IPS-18c (cell line): ENCODE results near the gene KANSL1L.
"Not testable (repeated sequence)": the region's sequence is repeated elsewhere in the genome, so short reads cannot be mapped to it uniquely, and the experiment has no call there.

Experiments used
- H3K4me3 ChIP-seq: 2 replicates; pipeline ENCODE4 v1.7.0; 2013; ENCODE audit warnings: low read depth, mild to moderate bottlenecking, low read length, moderate library complexity; ENCODE audit not compliant: insufficient read depth
- H3K9me3 ChIP-seq: one replicate; pipeline ENCODE4 v1.6.1; 2013; ENCODE audit warnings: mild to moderate bottlenecking, low read length, moderate library complexity; ENCODE audit not compliant: control insufficient read depth, insufficient read depth

The KANSL1L gene

GRCh38 chr2:210181606-210182088 lies 10.4 kb upstream of the KANSL1L start:
- H3K4me3 ChIP-seq, H3K9me3 ChIP-seq: not testable (repeated sequence)

DNA sequence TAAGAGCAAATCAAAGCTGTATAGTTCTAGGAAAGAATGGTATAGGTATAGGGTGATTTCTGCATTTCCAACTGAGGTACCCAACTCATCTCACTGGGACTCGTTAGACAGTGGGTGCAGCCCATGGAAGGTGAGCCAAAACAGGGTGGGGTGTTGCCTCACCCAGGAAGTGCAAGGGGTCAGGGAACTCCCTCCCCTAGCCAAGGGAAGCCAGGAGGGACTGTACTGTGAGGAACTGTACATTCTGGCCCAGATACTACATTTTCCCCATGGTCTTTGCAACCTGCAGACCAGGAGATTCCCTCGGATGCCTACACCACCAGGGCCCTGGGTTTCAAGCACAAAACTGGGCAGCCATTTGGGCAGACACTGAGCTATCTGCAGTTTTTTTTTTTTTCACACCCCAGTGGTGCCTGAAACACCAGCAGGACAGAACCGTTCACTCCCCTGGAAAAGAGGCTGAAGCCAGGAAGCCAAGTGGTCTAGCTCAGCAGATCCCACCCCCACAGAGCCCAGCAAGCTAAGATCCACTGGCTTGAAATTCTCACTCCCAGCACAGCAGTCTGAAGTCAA lies 9.9 kb upstream of the KANSL1L start:
- H3K9me3 ChIP-seq, H3K4me3 ChIP-seq: not testable (repeated sequence)

DNA sequence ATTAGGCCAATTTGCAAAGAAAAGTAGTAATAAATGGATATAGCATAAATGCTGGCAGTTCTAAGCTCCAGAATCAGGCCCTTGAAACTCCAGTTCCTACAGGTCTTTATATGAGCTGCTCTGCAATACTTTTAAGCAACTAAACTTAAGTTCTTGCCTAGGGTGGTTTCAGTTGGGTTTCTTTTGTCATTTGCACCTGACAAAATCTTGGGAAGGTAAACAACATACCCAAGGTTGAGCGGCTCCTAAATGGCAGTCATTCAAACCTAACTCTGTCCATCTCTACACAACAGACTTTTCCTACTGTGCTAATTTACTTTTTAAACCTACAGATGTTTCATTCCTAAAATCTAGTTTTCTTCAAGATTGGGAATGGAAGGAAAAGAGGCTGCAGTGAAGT lies 9.3 kb upstream of the KANSL1L start:
- H3K4me3 ChIP-seq, result no peak overlapping the region
- H3K9me3 ChIP-seq, result peaks cover 3% of the 10 kb centered on the region

DNA sequence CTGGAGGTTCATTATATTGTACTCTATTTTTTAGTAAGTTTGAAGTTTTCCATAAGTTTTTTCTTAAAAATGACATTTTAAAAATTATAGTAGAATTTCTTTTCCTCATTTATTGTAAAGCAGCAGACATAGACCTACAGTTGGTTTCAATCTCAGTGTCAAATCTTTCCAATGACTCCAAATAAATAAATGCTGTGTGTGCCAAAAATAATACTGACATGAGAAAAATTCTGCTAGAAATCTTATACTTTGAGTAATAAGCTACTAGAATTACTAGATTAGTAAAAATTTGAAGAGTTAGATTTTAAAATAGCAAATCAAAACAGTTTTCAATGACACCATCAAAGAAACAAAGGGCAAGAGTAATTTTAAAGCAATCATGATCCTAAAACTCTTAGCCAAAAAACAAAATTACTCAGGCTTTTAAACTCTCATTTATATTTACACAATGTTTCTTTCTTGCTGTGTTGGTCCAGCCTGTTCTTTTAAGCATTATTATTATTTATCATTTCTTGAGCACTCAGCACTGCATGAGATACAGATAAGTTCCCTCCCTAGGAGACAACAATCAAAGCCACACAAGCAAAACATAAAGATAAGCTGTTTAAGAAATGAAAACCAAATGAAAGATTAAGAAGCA lies 8.3 kb upstream of the KANSL1L start:
- H3K9me3 ChIP-seq, result no peaks in the 10 kb centered on the region
- no peak overlapping the region for H3K4me3 ChIP-seq

GRCh38 chr2:210177769-210178168 lies 6.6 kb upstream of the KANSL1L start:
- no peak overlapping the region for H3K4me3 ChIP-seq

DNA sequence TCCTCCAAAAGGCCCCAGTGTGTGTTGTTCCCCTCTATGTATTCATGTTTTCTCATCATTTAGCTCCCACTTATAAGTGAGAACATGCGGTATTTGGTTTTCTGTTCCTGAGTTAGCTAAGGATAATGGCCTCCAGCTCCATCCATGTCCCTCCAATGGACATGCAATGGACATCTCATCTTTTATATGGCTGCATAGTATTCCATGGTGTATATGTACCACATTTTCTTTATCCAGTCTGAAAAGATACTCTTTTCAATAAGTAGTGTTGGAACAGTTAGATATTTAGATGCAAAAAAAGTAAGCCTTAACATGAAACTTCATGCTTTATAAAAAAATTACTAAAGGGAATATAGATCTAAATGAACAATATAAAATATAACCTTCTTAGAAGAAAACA lies 5.9 kb upstream of the KANSL1L start:
- not testable (repeated sequence) for H3K4me3 ChIP-seq

More at GRCh38 chr2:210177769-210178168, 6.6 kb upstream of the KANSL1L start:
- H3K9me3 ChIP-seq, result no peaks in the 10 kb centered on the region

DNA sequence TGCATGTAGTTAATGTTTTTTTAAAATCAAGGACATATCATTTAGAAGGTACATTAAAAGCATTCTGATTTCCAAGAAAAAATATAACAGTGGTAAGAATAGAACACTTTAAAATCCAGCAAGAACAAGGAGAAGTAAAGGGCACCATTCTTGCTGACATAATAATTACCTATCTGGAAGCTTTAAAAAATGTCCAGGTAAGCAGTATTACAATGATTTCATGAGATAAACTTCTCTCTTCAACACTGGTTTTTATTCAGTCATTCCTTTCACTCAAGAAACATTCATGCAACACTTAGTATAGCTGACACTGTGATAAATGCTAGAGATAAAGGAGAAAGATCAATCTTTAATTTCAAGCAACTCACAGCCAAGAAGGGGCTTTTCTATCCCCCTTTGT lies 2.9 kb upstream of the KANSL1L start:
- Histone ChIP-seq H3K4me3 (no peak overlapping the region), H3K9me3 (no peaks in the 10 kb centered on the region)

More for the DNA sequence above, 5.9 kb upstream of the KANSL1L start:
- not testable (repeated sequence) for H3K9me3 ChIP-seq

DNA sequence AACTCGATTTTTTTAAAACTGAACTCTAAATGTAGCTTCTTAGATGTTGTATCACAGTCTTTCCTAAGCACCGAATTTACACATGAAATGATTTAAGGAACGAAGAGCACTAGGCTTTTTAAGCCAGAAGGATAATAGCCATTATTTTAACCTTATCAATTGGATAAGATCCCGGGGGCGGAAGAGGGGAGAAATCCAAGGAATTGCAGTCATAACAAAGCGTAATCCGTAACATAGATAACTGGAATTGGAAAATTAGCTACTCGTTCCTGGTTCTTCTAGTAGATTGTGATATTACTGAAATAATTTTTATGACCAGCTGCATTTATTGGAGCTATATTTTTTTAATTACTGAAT lies 988 bp upstream of the KANSL1L start:
- H3K4me3 ChIP-seq, result peak overlapping the region; percentile 68; the same call in 1 of the 2 replicates
- H3K9me3 ChIP-seq, result no peaks in the 10 kb centered on the region

- H3K9me3 ChIP-seq, result no peaks in the 10 kb centered on the region
- peak overlapping the region; percentile 91 for H3K4me3 ChIP-seq
Observed at GRCh38 chr2:210170446-210171303, 534 bp downstream of the KANSL1L start.

DNA sequence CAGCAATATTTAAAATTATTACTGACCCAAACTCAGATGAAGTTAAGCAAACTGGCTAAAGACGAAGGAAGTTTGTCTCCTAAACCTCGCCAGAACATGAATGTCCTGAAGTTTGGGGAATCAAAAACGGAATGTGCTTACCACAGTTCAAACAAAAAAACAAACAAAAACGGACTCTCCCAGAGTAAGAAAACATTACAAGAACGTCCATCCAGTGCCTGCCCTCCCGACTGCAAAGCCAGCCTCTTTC lies 1.1 kb downstream of the KANSL1L start:
- Histone ChIP-seq H3K4me3 (peak overlapping the region; percentile 91), H3K9me3 (no peaks in the 10 kb centered on the region)

DNA sequence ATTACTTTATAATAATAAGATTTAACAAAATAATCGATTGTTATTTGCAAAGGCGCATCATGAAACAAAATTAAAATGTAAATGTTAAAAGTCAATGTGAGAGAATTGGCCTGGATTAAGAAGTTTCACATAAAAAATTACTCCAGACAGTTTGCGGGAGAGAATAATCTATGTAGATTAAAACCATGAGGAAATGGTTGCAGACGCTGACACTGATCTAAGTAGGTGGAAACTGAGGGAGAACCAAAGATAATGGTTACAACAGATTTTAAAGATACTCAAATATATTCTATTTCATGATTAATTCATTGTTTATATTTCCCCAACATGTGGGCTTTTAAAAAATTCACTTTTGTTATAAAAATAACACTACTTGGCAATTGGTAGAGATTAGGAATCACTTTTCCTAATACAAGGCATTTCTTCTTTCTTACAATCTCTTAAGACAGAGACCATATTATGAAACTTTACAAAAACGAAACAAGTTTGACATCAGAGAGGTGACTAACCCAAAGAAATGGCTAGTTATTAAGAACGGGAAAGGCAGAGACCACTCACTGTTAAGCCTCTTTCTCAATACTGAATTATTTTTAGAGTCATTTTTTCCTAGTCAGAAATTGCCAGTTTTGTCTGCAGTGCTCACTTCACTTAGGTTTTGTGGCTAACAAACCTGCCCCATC lies 1.6 kb downstream of the KANSL1L start:
- H3K4me3 ChIP-seq, result peak overlapping the region; percentile 91
- H3K9me3 ChIP-seq, result no peaks in the 10 kb centered on the region

DNA sequence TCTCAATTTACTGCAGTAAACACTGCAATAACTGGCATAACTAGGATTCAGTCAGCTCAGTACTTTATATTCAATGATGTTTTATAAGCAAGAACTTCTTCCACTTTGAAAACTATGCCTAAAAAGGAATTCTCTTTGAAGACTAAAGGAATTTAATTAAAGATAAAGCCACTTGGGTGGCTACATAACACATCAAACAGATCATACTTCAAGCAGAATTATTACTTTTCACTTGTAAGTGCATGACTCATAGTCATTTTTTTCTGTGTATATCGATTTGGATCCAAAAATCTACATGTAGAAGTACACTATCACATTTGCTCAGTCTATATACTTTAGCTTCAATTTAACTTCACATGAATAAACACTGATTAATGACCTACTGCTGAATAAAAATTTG lies 4.0 kb downstream of the KANSL1L start:
- H3K4me3 ChIP-seq, result no peak overlapping the region

GRCh38 chr2:210162466-210163124 lies 8.6 kb downstream of the KANSL1L start:
- Histone ChIP-seq H3K4me3 (no peak overlapping the region), H3K9me3 (no peaks in the 10 kb centered on the region)

More for the DNA sequence above, 4.0 kb downstream of the KANSL1L start:
- H3K9me3 ChIP-seq, result no peaks in the 10 kb centered on the region

DNA sequence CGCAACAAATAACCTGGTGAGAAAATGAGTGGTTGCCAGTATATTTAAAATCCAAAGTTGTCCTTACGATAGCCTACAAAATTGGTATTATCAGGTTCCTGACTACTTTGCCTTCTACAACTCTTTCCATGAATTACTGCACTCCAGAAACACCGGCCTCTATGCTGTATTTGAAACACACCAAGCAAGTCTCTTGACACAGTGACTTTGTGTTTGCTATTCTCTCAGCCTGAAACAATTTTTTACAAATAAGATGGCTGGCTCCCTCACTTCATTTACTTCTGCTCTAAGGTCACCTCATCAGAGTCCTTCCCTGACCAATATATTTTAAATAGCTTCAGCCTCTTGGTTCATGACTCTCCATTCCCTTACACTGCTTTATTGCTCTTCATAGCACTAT lies 12.2 kb downstream of the KANSL1L start:
- no peaks in the 10 kb centered on the region for H3K9me3 ChIP-seq
- no peak overlapping the region for H3K4me3 ChIP-seq

DNA sequence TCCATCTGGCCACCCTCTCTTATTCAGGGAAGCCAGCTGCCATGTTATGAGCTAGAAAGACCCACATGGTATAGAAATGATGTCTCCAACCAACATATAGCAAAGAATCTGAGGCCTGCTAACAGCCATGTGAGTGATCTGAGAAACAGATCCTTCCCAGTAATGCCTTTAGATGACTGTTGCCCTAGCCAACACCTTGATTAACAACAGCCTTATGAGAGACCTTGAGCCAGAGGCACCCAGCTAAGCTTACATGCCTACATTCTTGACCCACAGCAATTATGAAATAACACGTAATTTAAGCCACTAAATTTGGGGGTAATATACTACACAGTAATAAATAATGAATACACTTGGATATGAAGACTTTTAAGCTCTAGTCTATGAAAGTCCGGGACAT lies 13.0 kb downstream of the KANSL1L start:
- Histone ChIP-seq H3K4me3 (no peak overlapping the region), H3K9me3 (no peaks in the 10 kb centered on the region)

GRCh38 chr2:210157526-210157925 lies 13.7 kb downstream of the KANSL1L start:
- no peak overlapping the region for H3K4me3 ChIP-seq
- H3K9me3 ChIP-seq, result no peaks in the 10 kb centered on the region

- H3K9me3 ChIP-seq, result no peaks in the 10 kb centered on the region
- H3K4me3 ChIP-seq, result no peak overlapping the region
Observed at GRCh38 chr2:210147614-210148013, 23.6 kb downstream of the KANSL1L start.
